D341Med (cell line): ENCODE data around the gene KLHL13.

Source experiments
- DNase-seq: peaks from one replicate; pipeline ENCODE4 v3.0.0; 2012; ENCODE audit warnings: low spot score

The KLHL13 gene

DNA sequence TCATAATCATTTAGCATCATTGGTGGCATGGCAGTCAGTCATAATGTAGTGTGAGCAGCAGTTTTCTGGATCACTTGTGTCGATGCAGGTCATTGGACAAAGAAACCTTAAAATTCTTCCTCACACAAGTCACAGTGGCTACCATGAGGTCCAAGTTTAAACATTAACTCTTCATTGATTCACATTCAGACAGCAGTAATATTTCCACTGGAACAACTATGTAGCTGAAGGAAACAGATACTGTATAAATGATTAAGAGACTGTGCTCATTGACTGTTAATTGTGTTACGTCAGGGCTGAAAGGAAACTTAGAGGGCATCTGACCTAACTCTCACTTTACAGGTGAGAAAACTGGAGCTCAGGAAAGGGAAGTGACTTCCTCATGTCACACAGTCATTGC, 261.8 kb downstream of the KLHL13 start:
- DNase-seq: no peak

DNA sequence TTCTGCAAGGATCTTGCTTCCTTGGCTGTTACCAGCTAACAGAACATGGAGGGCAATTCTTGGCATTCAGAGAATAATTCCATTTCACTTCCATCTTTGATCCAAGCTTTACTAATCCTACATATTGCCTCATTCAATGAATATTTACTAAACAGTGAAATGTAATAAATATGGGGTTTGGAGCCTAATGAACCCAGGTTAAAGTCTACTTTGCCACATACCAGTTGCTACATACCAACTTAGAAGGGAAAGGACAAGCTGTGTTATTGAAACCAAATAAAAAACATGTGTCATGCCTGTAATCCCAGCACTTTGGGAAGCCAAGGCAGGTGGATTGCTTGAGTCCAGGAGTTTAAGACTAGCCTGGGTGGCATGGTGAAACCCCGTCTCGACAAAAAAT, 265.6 kb downstream of the KLHL13 start:
- no peak for DNase-seq
